K562 (cell line): ENCODE data around the gene ACO2. TPM values are rescaled to one million over a fixed set of nuclear protein-coding genes. Genes with fewer than 3 reads are reported as not detected.

Experiments
- ATAC-seq: fragments of 200-7000 bp; cut with Tn5 transposase; 3 replicates; pipeline ENCODE4 v1.9.1; 2020; ENCODE audit warnings: moderate library complexity
- BruUV-seq: library from RNA; stranded (reverse); fragments of 400-500 nt; replicated peaks from 2 replicates; lab custom pipeline; 2021; lab: Mats Ljungman, UMichigan
- CTCF ChIA-PET: fragments of 300-600 bp; formaldehyde crosslinking; extraction: SDS; loops from one replicate; lab custom pipeline; 2021; ENCODE audit warnings: low intra/inter-chr PET ratio; lab: Yijun Ruan, JAX
- POLR2A ChIA-PET: fragments of 300-600, 350-650 bp; sonication (Branson Sonifier 250); formaldehyde crosslinking; extraction: SDS; loops from one replicate; lab custom pipeline; 2021; ENCODE audit warnings: antibody characterized with exemption, inconsistent platforms; lab: Yijun Ruan, JAX
- DNase-seq, 4 experiments: peaks; one replicate each; pipeline versions ENCODE4 v3.0.0 to v3.0.0-alpha.2; 2011 to 2018; ENCODE audit warnings: low spot score in 3 of 4, mixed read lengths in 3 of 4; ENCODE audit errors: extremely low read depth in 1 of 4
- FAIRE-seq: peaks from 2 replicates; lab custom pipeline; 2011; peaks lifted over from hg19 to GRCh38; lab: Jason Lieb, UNC
- H2AFZ ChIP-seq: 2 replicates; pipeline ENCODE4 v1.6.0; 2011; ENCODE audit warnings: low read depth, low read length, control low read depth, inconsistent platforms
- H3K27ac ChIP-seq: fragments of 200-600 bp; 3 replicates; pipeline ENCODE4 v1.8.0; 2011; ENCODE audit warnings: low read depth, mild to moderate bottlenecking, control low read depth, inconsistent platforms, low read length, moderate library complexity, mixed read lengths; ENCODE audit errors: extremely low read depth
- H3K27me3 ChIP-seq, 2 experiments: fragments of 300-600 bp in 1 of 2; 2 replicates in 1 of 2; 3 replicates in 1 of 2; pipeline versions ENCODE4 v1.6.0 to v1.8.0; 2011; ENCODE audit warnings: inconsistent platforms in 2 of 2, low read length in 2 of 2, mild to moderate bottlenecking in 1 of 2, mixed read lengths in 1 of 2, moderate library complexity in 1 of 2; ENCODE audit not compliant: control insufficient read depth in 2 of 2, insufficient read depth in 2 of 2
- H3K36me3 ChIP-seq: fragments of 300-600 bp; 3 replicates; pipeline ENCODE4 v1.8.0; 2011; ENCODE audit warnings: mild to moderate bottlenecking, low read length, inconsistent platforms; ENCODE audit not compliant: control insufficient read depth, insufficient read depth
- H3K4me1 ChIP-seq, 2 experiments: fragments of 200-600 bp in 1 of 2; replicated peaks in 1 of 2; 2 replicates in 1 of 2; 3 replicates in 1 of 2; pipeline versions ENCODE4 v1.5.1 to v1.8.0; 2011; ENCODE audit warnings: inconsistent platforms in 2 of 2, low read length in 2 of 2, mild to moderate bottlenecking in 1 of 2, mixed read lengths in 1 of 2, moderate library complexity in 1 of 2; ENCODE audit not compliant: control insufficient read depth in 2 of 2, insufficient read depth in 2 of 2
- H3K4me2 ChIP-seq: 2 replicates; pipeline ENCODE4 v1.6.1; 2011; ENCODE audit warnings: low read length, control low read depth, inconsistent platforms, mixed read lengths; ENCODE audit not compliant: insufficient read depth
- H3K4me3 ChIP-seq: fragments of 200-600 bp; sonication (generic), shearing (Covaris generic); 2 replicates; pipeline ENCODE4 v1.5.1; 2016; ENCODE audit warnings: control low read depth, inconsistent platforms
- H3K79me2 ChIP-seq: fragments of 200-600 bp; 3 replicates; pipeline ENCODE4 v1.8.0; 2011; ENCODE audit warnings: low read length, inconsistent platforms; ENCODE audit not compliant: control insufficient read depth, insufficient read depth
- H3K9ac ChIP-seq, 2 experiments: 2 replicates each; pipeline versions ENCODE4 v1.6.0 to v1.6.1; 2011; ENCODE audit warnings: low read depth in 2 of 2, low read length in 2 of 2, control low read depth in 1 of 2, inconsistent platforms in 1 of 2, mild to moderate bottlenecking in 1 of 2, mixed read lengths in 1 of 2; ENCODE audit not compliant: insufficient read depth in 1 of 2
- H3K9me1 ChIP-seq: one replicate; pipeline ENCODE4 v1.6.0; 2011; ENCODE audit warnings: inconsistent platforms, mild to moderate bottlenecking, low read length, moderate library complexity; ENCODE audit not compliant: control insufficient read depth, insufficient read depth
- H3K9me3 ChIP-seq: replicated peaks from 2 replicates; pipeline ENCODE4 v1.5.1; 2011; ENCODE audit warnings: low read depth, low read length, inconsistent platforms; ENCODE audit not compliant: control insufficient read depth, insufficient read depth
- H4K20me1 ChIP-seq: replicated peaks from 2 replicates; pipeline ENCODE4 v1.6.1; 2011; ENCODE audit warnings: low read length, inconsistent platforms, mixed read lengths; ENCODE audit not compliant: control insufficient read depth, insufficient read depth
- ARID4B ChIP-seq: sonication (generic); formaldehyde crosslinking; IDR thresholded peaks from 2 replicates; pipeline ENCODE4 v1.8.0; 2022; ENCODE audit warnings: mild to moderate bottlenecking, missing genetic modification reagents
- DIDO1 ChIP-seq: fragments of 450-650 bp; IDR thresholded peaks from 2 replicates; pipeline ENCODE4 v1.6.1; 2016; ENCODE audit warnings: low read depth, missing biosample characterization, missing genetic modification characterization
- NCOA2 ChIP-seq, 2 experiments: fragments of 450-650 bp; IDR thresholded peaks; 2 replicates each; pipeline ENCODE4 v1.6.1; 2018; ENCODE audit warnings: mild to moderate bottlenecking in 2 of 2, moderate library complexity in 1 of 2; ENCODE audit not compliant: partially characterized antibody in 2 of 2
- PTBP1 ChIP-seq: fragments of 200-400 bp; formaldehyde crosslinking; IDR thresholded peaks from 2 replicates; pipeline ENCODE4 v1.6.1; 2017; ENCODE audit warnings: low read depth, low read length
- SP1 ChIP-seq: sonication (generic); formaldehyde crosslinking; IDR thresholded peaks from 2 replicates; pipeline ENCODE4 v1.8.1; 2022; ENCODE audit warnings: mild to moderate bottlenecking, missing genetic modification reagents
- ZNF347 ChIP-seq: fragments of 450-650 bp; formaldehyde crosslinking; IDR thresholded peaks from 2 replicates; pipeline ENCODE4 v1.4.0; 2020; ENCODE audit warnings: low read depth, mild to moderate bottlenecking, moderate library complexity
- WGBS: fragments of 100-300 bp; shearing (Covaris generic); methylation state at CpG from one replicate; pipeline ENCODE4 v1.1.6; 2016; ENCODE audit warnings: low coverage, mixed read lengths; ENCODE audit not compliant: insufficient coverage; ENCODE audit errors: missing lambda C conversion rate; 5-methylcytosine and 5-hydroxymethylcytosine counted together
- in situ Hi-C: fragments of 300-500 bp; cut with MboI; formaldehyde crosslinking; loops from 4 replicates; pipeline ENCODE4 v1.15.0; 2018; ENCODE audit warnings: inconsistent platforms, mixed read lengths
- intact Hi-C: fragments of 100-400 bp; cut with micrococcal nuclease; formaldehyde crosslinking; loops from 2 replicates; pipeline ENCODE4 v1.14.2; 2022
- polyA plus RNA-seq, 8 experiments: library from polyadenylated mRNA; depleted of rRNA in 4 of 8; stranded (reverse) in 5 of 8; unstranded in 3 of 8; fragments of >200 nt; fragmentation: Nextera tagmentation in 2 of 8; fragmentation: Illumina TruSeq in 1 of 8; extraction: Ambion mirVana in 2 of 8; extraction: Trizol in 1 of 8; gene quantifications; 2 replicates each; pipeline versions ENCODE4 v1.2.1 to v1.2.3, GENCODE V29; 2011 to 2014; ENCODE audit warnings: inconsistent platforms in 1 of 8, missing spikeins in 1 of 8
- total RNA-seq, 7 experiments: library from RNA; depleted of rRNA in 6 of 7; stranded (reverse); fragments of >200 nt in 6 of 7; fragmentation: Illumina TruSeq in 2 of 7; extraction: Trizol in 2 of 7; gene quantifications; 2 replicates each; pipeline versions ENCODE4 v1.2.1 to v1.2.3, GENCODE V29; 2011 to 2021; ENCODE audit warnings: low replicate concordance in 1 of 7

The ACO2 gene
- total and polyA plus RNA-seq, 9 of the 15 experiments (the other 6 are each of a cell fraction or from before 2014, with no cell fraction given) = 16.2 to 119 (median 43.2) TPM

- TF ChIP-seq ARID4B (CRISPR knock-in tag) (no peak), NCOA2 (IDR thresholded peaks at IDR 0.05; ENCODE audit: partially characterized antibody in 2 of 2) (no peak), ZNF347 (CRISPR knock-in tag) (no peak), PTBP1 (no peak), DIDO1 (tag) (no peak)
- TF ChIP-seq, all 486 proteins: peak for 0
Observed at GRCh38 chr22:41568811-41569210, 99.9 kb downstream of the ACO2 start (continued).

- BruUV-seq = no TSS peak
- no peaks in the 10 kb centered on the region for H4K20me1 ChIP-seq
- H3K79me2 ChIP-seq = no peaks in the 10 kb centered on the region
- no peaks in the 10 kb centered on the region for H3K36me3 ChIP-seq
- H3K9me1 ChIP-seq = no peaks in the 10 kb centered on the region
- H2AFZ ChIP-seq = no peak overlapping the region
- intact Hi-C loops (no loop called here), in situ Hi-C loops (no loop called here)
- H3K27me3 ChIP-seq = no peaks in the 10 kb centered on the region
- ATAC-seq = no peak
- 25% methylated on average over 3 of the region's 3 CpGs for WGBS
- no peak overlapping the region for H3K4me2 ChIP-seq
- H3K9ac ChIP-seq = no peak overlapping the region
- no peak overlapping the region for H3K27ac ChIP-seq
- no peak overlapping the region for H3K4me3 ChIP-seq
- peaks cover 14 to 42% of the 10 kb centered on the region in 2 experiments; a peak in 4 of 5 replicates for H3K4me1 ChIP-seq
- no peak for DNase-seq
- H3K9me3 ChIP-seq = no peaks in the 10 kb centered on the region
- ChIA-PET POLR2A (interaction anchor here (0.6 kb wide), 1 partner anchor 13 kb away, joined by 5 read pairs; no protein-coding TSS in a partner anchor), CTCF (no interaction called here)
- FAIRE-seq = no peak
- no peak for TF ChIP-seq SP1 (CRISPR knock-in tag)
Observed at GRCh38 chr22:41570221-41570620, 101.3 kb downstream of the ACO2 start.
